Activated CD4-positive, alpha-beta memory T cell treated with anti-CD3 and anti-CD28 coated beads, Interleukin-2, amount 10 ng/mL, durations not matched to agents 7 days and 5 days (primary cell): ENCODE measurements around the gene GJB2. TPM values are rescaled to one million over a fixed set of nuclear protein-coding genes. Genes with fewer than 3 reads are reported as not detected.

Experiments used
- CTCF ChIA-PET: fragments of 350-600 bp; sonication (Branson Sonifier 250); formaldehyde crosslinking; loops from one replicate; lab custom pipeline; 2021; ENCODE audit warnings: antibody characterized with exemption, inconsistent platforms; lab: Charles Lee
- POLR2A ChIA-PET: fragments of 350-600 bp; sonication (Branson Sonifier 250); formaldehyde crosslinking; loops from one replicate; lab custom pipeline; 2021; ENCODE audit warnings: antibody characterized with exemption; lab: Charles Lee
- DNase-seq: peaks from one replicate; pipeline ENCODE4 v3.0.0-alpha.2; 2020
- H3K27ac Mint-ChIP-seq: one replicate; pipeline ENCODE4 v1.8.0; 2021; ENCODE audit warnings: mild to moderate bottlenecking, mixed read lengths
- H3K27me3 Mint-ChIP-seq: one replicate; pipeline ENCODE4 v1.8.0; 2021; ENCODE audit warnings: mixed read lengths
- H3K36me3 Mint-ChIP-seq: one replicate; pipeline ENCODE4 v1.8.0; 2021; ENCODE audit warnings: low read depth, mixed read lengths
- H3K4me1 Mint-ChIP-seq: one replicate; pipeline ENCODE4 v1.8.0; 2021; ENCODE audit warnings: mixed read lengths
- H3K4me3 Mint-ChIP-seq: one replicate; pipeline ENCODE4 v1.8.0; 2021; ENCODE audit warnings: mild to moderate bottlenecking, mixed read lengths
- H3K9me3 Mint-ChIP-seq: one replicate; pipeline ENCODE4 v1.8.0; 2021; ENCODE audit warnings: mixed read lengths
- total RNA-seq, 2 experiments: library from RNA; stranded (reverse); gene quantifications; one replicate each; pipeline ENCODE4 v1.2.3, GENCODE V29; 2021

GJB2 gene
- total RNA-seq, 2 experiments from 2014 or later, result 5.6 to 5.8 TPM

DNA sequence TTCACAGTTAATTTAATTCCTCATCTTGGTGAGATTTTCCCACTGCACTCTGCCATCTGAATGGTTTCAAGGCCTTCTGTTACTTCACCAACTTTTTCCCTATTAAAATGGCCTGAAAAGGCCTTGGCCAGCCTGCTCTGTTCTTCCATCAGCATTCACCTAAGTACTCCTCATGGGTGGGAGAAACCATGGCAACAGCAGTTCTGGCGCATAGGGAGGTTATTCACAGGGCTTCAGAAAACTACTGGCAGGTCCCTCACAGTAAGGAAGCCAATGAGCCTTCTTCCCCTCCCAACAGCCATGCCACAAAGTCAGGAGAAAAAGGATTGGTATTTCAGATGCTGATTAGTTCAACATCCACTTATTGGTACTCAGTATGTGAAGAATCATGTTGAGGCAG lies 17.2 kb upstream of the GJB2 start:
- DNase-seq, result no peak
- no peak overlapping the region for H3K27ac Mint-ChIP-seq
- CTCF ChIA-PET, result interaction anchor here (1.2 kb wide), 1 partner anchor 13 kb away, joined by 4 read pairs; no protein-coding TSS in a partner anchor
- H3K36me3 Mint-ChIP-seq, result no peaks in the 10 kb centered on the region
- H3K9me3 Mint-ChIP-seq, result no peaks in the 10 kb centered on the region
- no peak overlapping the region for H3K4me3 Mint-ChIP-seq
- POLR2A ChIA-PET, result no interaction called here
- peaks cover 32% of the 10 kb centered on the region for H3K27me3 Mint-ChIP-seq
- peaks cover 4% of the 10 kb centered on the region for H3K4me1 Mint-ChIP-seq

DNA sequence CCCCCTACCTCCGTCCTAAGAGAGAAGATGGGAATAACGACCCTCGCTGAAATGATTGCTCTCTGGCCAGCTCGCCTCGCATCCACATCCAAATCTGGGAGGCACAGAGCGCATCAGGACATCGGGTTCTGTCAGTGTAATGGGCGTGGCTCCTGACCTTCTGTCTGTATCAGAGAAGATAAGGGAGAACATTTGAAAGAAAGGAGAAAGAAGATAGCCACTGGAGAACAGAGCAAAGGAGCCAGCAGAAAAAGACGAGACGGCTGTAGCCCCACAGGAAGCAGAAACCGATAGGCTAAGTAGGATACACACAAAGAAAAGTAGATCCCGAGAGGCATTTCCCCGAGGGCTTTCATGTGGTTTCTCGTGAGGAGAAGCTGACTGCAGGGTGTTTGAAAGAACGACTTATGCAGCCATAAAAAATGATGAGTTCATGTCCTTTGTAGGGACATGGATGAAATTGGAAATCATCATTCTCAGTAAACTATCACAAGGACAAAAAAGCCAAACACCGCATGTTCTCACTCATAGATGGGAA lies 14.0 kb upstream of the GJB2 start:
- Mint-ChIP-seq H3K9me3 (peaks cover under 1% of the 10 kb centered on the region), H3K4me1 (peaks cover 4% of the 10 kb centered on the region), H3K27ac (no peak overlapping the region), H3K27me3 (peaks cover 24% of the 10 kb centered on the region), H3K4me3 (no peak overlapping the region), H3K36me3 (peaks cover 2% of the 10 kb centered on the region)
- DNase-seq, result no peak
- ChIA-PET POLR2A (no interaction called here), CTCF (interaction anchor here (2.1 kb wide), 1 partner anchor 10 kb away, joined by 8 read pairs; no protein-coding TSS in a partner anchor)

DNA sequence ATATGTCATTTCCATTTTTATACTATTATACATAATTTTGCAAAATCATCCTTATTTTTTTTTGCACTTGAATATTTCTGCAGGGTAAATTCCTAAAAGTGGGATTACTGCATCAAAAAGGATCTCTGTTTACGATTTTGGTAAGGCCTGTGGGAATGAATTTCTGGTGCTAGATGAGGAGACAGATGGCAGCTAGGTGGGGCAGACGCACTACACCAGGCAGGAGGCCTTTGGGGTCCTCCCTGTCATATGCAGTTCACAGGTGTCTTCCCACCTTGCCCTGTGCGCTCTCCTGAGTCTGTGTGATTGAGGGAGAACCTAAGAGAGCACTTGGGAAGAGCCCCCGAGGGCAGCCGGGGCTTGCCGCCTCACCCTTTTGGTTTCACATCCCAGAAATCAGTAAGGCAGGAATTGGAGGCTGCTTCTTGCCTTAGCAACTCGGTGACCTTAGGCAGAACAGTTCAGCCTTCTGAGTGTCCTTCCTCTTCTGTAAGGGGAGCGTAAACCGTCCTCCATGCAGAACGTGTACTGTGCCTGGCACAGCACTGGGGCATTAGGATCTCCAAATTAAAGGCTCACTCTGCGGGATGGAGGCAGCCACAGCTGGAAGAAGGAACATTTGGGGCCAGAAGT lies 13.4 kb upstream of the GJB2 start:
- H3K4me3 Mint-ChIP-seq, result no peak overlapping the region
- H3K9me3 Mint-ChIP-seq, result peaks cover 2% of the 10 kb centered on the region
- peaks cover 3% of the 10 kb centered on the region for H3K36me3 Mint-ChIP-seq
- POLR2A ChIA-PET, result no interaction called here
- peaks cover 28% of the 10 kb centered on the region for H3K27me3 Mint-ChIP-seq
- CTCF ChIA-PET, result interaction anchor here (2.1 kb wide), 1 partner anchor 9 kb away, joined by 8 read pairs; no protein-coding TSS in a partner anchor
- H3K27ac Mint-ChIP-seq, result no peak overlapping the region
- peaks cover 4% of the 10 kb centered on the region for H3K4me1 Mint-ChIP-seq
- no peak for DNase-seq

DNA sequence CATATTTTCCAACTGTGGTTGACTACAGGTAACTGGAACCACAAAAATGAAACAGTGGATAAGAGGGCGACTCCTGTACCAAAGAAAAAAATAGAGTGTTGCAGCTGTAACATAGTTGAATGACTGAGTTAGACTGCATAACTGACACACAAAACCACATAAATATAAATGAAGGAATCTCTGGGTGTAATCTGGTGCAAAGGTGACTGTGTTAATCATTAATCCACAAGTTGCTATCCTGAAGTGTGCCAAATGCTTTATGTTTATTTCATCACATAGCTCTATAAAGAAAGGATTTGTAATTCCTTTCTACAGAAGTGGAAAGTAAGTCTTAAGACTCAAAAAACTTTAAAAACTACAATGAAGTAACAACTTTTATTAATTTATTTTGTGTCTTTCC lies 6.0 kb upstream of the GJB2 start:
- ChIA-PET CTCF (interaction anchor here (1.0 to 1.2 kb wide), 2 partner anchors 11 to 20 kb away, joined by 3 read pairs; no protein-coding TSS in a partner anchor), POLR2A (no interaction called here)
- H3K36me3 Mint-ChIP-seq, result peaks cover 3% of the 10 kb centered on the region
- peaks cover 17% of the 10 kb centered on the region for H3K4me1 Mint-ChIP-seq
- peaks cover 50% of the 10 kb centered on the region for H3K27me3 Mint-ChIP-seq
- no peak for DNase-seq
- H3K27ac Mint-ChIP-seq, result no peak overlapping the region
- no peak overlapping the region for H3K4me3 Mint-ChIP-seq
- H3K9me3 Mint-ChIP-seq, result peaks cover 2% of the 10 kb centered on the region

DNA sequence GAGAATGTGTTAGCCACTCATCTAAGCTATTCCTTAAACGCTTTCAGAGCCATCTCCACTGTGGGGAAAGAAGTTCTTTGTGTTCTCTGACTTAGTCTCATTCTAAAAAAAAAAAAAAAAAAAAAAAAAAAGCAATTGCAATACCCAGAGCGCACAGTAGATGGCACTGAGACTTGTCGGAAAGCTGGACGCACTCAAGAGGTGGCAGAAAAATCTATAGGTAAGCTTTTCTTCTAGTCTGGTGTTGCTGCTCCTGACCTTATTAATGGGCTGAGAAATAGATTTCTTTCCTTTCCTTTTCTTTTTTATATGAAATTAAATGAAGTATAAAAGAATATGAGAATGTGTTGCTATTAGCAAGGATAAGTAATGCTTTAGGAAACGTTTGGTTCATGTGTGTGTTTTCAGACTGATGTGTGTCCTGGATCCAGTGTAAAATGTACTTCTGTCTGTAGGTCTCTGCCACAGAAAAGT lies 4.7 kb upstream of the GJB2 start:
- Mint-ChIP-seq H3K27me3 (peaks cover 49% of the 10 kb centered on the region), H3K4me1 (peaks cover 22% of the 10 kb centered on the region), H3K27ac (no peak overlapping the region), H3K9me3 (peaks cover 2% of the 10 kb centered on the region), H3K36me3 (peaks cover 3% of the 10 kb centered on the region), H3K4me3 (no peak overlapping the region)
- CTCF ChIA-PET, result interaction anchor here (0.6 to 2.3 kb wide), 39 partner anchors 9 to 820 kb away, joined by 3 to 18 read pairs (median 4); partner anchors contain the start of genes GJA3 and IL17D
- POLR2A ChIA-PET, result interaction anchor here (0.6 to 2.1 kb wide), 5 partner anchors 22 to 296 kb away, joined by 3 to 4 read pairs (median 3); no protein-coding TSS in a partner anchor
- DNase-seq, result no peak

DNA sequence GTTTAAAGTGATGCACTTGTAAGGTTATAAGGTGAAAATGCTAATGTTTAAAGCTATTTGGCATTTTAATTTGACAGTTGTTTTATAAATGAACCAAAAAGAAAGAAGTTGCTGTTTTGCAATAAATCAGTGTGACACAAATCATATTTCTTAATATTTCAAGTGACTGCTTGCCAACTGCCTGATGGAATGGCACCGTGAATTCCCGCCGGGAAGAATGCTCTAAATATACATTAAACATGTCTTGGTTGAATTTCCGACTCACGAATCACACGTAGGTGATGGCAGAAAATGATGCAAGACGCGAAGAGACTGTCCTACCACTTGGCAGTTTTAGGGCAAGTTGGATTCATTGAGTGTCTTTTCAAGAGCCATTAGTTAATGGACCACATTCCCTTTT lies 3.1 kb upstream of the GJB2 start:
- POLR2A ChIA-PET, result no interaction called here

DNA sequence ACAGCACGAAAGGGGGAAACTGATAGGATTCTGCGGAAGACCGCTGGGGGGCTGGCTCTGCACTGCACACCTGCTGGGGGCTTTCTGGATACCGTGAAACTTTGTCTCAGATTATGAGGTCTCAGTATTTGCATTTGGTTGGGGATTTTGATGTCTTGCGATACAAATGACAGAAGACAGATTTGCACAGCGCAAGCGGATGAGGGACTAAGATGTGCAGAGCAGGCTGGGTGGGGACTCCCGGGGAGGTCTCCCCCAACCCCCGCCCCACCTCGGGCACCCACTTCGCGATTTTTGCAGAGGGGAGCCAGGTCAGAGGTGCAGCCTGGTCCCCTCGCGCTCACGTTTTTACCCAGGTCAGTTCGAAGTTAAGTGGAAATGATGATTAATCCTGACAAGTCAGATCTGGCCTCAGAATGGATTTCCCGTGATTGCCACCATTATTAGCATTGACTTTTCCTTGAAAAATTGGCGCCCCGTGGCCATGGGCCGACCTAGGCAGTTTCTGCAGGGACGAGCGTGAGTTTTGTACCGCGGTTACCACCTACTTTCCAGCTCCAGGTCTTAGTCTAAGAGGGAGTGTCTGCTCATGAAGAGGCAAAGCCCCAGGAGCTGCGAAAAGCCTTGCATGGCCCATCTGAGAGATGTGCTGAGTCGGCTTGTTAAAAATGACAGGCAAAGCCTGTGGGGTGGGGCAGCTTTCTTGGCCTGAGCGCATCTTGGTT lies 1.3 kb upstream of the GJB2 start:
- CTCF ChIA-PET, result no interaction called here
- H3K27ac Mint-ChIP-seq, result no peak overlapping the region
- H3K27me3 Mint-ChIP-seq, result peaks cover 61% of the 10 kb centered on the region
- H3K4me3 Mint-ChIP-seq, result peak overlapping the region; percentile 61
- no peak for DNase-seq
- POLR2A ChIA-PET, result interaction anchor here (0.8 kb wide), 1 partner anchor 17 kb away, joined by 3 read pairs; no protein-coding TSS in a partner anchor
- no peaks in the 10 kb centered on the region for H3K36me3 Mint-ChIP-seq
- H3K4me1 Mint-ChIP-seq, result peaks cover 31% of the 10 kb centered on the region
- H3K9me3 Mint-ChIP-seq, result no peaks in the 10 kb centered on the region

More for the DNA sequence above, 3.1 kb upstream of the GJB2 start:
- CTCF ChIA-PET, result interaction anchor here (1.1 to 2.3 kb wide), 6 partner anchors 8 to 297 kb away, joined by 3 to 16 read pairs (median 3); no protein-coding TSS in a partner anchor
- H3K27me3 Mint-ChIP-seq, result peaks cover 59% of the 10 kb centered on the region
- no peak overlapping the region for H3K27ac Mint-ChIP-seq
- no peaks in the 10 kb centered on the region for H3K36me3 Mint-ChIP-seq
- no peak for DNase-seq
- H3K4me1 Mint-ChIP-seq, result peaks cover 27% of the 10 kb centered on the region
- H3K9me3 Mint-ChIP-seq, result no peaks in the 10 kb centered on the region
- H3K4me3 Mint-ChIP-seq, result no peak overlapping the region

DNA sequence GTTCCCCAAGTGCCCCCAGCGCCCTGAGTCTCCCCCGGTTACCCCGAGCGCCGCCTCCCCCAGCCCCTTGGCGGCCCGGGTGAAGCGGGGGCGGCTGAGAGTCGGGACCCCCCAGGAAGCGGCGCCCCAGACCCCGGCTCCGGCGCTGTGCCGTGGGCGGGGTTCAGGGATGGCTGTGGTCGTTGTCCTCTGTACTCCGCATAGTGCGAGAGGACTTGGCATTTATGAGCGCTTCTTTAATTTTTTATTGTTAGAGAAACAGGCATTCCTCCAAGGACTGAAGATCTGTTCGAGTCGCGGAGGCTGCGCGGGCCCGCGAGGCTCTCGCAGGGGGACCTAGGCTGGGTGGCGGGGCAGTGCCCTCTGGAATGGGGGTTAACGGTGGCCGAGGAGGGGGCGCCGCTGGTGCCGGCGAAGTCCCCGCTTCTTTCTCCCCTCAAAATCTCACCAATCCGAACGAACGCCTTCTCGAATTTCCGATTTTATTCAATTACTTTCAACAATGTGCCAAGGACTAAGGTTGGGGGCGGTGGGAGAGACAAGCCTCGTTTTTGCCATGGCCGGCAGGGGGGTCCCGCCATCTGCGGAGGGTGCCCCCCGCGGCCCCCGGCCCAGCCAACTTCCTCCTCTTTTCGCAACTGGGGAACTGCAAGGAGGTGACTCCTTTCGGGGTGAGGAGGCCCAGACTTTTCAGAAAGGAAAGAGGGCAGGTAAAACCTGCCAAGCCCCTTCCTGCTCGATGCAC lies 596 bp upstream of the GJB2 start:
- Mint-ChIP-seq H3K9me3 (no peaks in the 10 kb centered on the region), H3K27ac (no peak overlapping the region), H3K4me3 (peak overlapping the region; percentile 61), H3K36me3 (no peaks in the 10 kb centered on the region), H3K27me3 (peaks cover 62% of the 10 kb centered on the region), H3K4me1 (peaks cover 31% of the 10 kb centered on the region)
- CTCF ChIA-PET, result no interaction called here
- DNase-seq, result no peak
- POLR2A ChIA-PET, result no interaction called here

DNA sequence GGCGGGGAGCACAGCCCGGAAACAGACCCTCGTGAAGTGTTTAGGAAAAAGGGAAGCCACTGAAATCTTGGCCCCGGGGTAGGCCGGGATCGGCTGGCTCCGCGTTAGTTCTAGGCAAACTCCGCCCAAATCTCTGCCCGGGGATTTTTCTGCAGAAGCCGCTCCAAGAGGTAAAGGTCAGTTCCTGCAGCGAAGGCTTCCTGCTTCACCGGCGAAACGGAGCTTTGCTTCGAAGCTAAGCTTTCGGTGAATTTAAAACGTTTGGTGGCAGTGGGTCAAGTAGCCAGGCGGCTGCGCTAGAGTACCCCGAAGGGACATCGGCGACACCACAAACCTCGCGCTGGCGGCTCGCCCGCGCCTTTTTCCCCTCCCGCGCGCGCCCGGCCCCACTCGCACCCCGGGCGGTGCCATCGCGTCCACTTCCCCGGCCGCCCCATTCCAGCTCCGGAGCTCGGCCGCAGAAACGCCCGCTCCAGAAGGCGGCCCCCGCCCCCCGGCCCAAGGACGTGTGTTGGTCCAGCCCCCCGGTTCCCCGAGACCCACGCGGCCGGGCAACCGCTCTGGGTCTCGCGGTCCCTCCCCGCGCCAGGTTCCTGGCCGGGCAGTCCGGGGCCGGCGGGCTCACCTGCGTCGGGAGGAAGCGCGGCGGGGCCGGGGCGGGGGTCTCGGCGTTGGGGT lies 441 bp downstream of the GJB2 start:
- peaks cover 62% of the 10 kb centered on the region for H3K27me3 Mint-ChIP-seq
- no peak for DNase-seq
- no peak overlapping the region for H3K27ac Mint-ChIP-seq
- H3K4me1 Mint-ChIP-seq, result peaks cover 30% of the 10 kb centered on the region
- POLR2A ChIA-PET, result interaction anchor here (0.7 kb wide), 1 partner anchor 409 kb away, joined by 3 read pairs; no protein-coding TSS in a partner anchor
- CTCF ChIA-PET, result interaction anchor here (0.6 kb wide), 1 partner anchor 699 kb away, joined by 3 read pairs; no protein-coding TSS in a partner anchor
- no peaks in the 10 kb centered on the region for H3K9me3 Mint-ChIP-seq
- H3K36me3 Mint-ChIP-seq, result no peaks in the 10 kb centered on the region
- H3K4me3 Mint-ChIP-seq, result peak overlapping the region; percentile 63

DNA sequence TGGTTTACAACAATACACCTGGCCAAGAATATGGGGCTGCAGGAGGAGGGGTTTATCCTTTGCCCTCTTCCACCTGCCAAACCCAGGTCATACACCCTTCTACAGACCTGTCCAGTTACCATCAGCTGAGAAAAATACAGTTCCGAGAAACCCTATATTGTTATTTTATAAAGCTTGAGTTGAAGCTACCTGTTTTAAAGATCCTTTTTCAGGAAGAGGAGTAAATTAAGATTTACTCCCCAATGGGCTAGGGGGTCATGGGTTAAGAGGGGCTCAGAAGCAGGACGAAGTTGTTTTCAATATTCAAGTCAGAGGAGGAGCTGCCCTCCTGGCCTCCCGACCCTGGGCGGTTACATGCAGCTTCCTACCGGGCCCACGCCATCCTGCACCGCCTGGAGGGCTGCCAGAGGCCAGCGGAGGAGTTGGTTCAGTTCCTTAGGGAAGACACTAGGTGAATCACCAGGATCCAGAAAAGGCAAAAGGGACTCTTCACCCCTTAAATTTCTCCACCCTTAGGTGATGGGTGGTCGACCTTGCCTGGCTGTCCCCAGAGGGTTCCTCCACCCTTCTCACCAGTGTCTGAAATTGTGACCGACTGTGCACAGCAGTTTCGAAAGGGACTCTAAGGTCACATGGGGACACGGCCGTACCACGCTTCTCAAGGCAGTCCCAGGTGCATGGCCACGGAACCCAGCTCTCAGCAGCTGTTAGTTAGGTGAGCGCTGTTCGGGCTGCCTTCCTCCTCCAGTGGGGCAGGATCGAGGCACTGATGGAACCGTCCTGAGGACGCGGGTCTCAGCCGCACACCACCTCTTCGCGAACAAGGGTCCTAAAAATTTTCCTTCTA lies 1.2 kb downstream of the GJB2 start:
- Mint-ChIP-seq H3K4me1 (peaks cover 26% of the 10 kb centered on the region), H3K36me3 (no peaks in the 10 kb centered on the region), H3K4me3 (peak overlapping the region; percentile 63), H3K27me3 (peaks cover 56% of the 10 kb centered on the region), H3K27ac (no peak overlapping the region), H3K9me3 (no peaks in the 10 kb centered on the region)
- no peak for DNase-seq
- ChIA-PET POLR2A (no interaction called here), CTCF (interaction anchor here (0.6 to 1.0 kb wide), 3 partner anchors 9 to 984 kb away, joined by 3 read pairs; no protein-coding TSS in a partner anchor)
